ENCODE data around the gene CILP. TPM values are rescaled to one million over a fixed set of nuclear protein-coding genes. Genes with fewer than 3 reads are reported as not detected.
"Not testable (repeated sequence)": the region's sequence is repeated elsewhere in the genome, so short reads cannot be mapped to it uniquely, and the experiment has no call there.

CILP gene
- total and polyA plus RNA-seq, 4 donors = 0.30 to 0.97 (median 0.66) TPM

DNA sequence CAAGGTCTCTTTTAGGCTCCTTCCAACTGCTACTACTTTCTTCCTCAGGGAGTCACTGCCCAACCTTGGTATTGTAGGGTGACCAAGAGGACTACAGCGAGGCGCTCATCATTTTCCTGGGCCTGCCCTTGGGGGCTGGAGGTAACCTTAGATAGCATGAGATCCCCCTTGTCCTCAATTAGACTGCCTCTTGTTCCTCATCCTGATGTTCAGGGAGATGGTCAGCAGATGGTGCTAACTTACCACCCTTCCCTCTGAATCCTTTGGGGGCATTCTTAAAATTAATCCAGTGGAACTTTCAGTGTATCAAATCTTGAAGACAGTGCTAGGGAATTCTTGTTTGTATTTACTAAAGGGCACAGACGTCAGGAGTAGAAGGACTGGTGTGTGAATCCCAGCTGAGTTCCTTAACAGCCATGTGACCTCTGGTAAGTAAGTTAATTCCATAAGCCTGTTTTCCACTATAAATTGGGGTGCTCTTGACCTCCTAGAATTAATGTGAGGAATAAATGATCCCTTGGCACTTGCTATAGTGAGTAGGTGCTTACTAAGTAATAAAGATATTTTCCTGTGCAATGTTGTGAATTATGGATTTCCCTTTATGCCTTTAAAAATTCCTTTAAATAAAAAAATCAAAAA is 22.1 kb downstream of the CILP start:
- TF ChIP-seq, protein P1, sequence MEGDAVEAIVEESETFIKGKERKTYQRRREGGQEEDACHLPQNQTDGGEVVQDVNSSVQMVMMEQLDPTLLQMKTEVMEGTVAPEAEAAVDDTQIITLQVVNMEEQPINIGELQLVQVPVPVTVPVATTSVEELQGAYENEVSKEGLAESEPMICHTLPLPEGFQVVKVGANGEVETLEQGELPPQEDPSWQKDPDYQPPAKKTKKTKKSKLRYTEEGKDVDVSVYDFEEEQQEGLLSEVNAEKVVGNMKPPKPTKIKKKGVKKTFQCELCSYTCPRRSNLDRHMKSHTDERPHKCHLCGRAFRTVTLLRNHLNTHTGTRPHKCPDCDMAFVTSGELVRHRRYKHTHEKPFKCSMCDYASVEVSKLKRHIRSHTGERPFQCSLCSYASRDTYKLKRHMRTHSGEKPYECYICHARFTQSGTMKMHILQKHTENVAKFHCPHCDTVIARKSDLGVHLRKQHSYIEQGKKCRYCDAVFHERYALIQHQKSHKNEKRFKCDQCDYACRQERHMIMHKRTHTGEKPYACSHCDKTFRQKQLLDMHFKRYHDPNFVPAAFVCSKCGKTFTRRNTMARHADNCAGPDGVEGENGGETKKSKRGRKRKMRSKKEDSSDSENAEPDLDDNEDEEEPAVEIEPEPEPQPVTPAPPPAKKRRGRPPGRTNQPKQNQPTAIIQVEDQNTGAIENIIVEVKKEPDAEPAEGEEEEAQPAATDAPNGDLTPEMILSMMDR (IDR thresholded peaks at IDR 0.05; ENCODE audit: control extremely low read depth, extremely low read depth) = peak; percentile 20
- Histone ChIP-seq H3K9ac (ENCODE audit: insufficient read depth in 1 of 2, low read length in 2 of 2) (no peak overlapping the region), H3K4me3 (no peak overlapping the region), H3K27me3 (ENCODE audit: control insufficient read depth in 3 of 3, insufficient read depth in 3 of 3, low read length in 2 of 3) (no peaks in the 10 kb centered on the region), H3K4me1 (ENCODE audit: control insufficient read depth in 5 of 5, insufficient read depth in 5 of 5, low read length in 5 of 5) (peaks cover 0 to 5% (median 0%) of the 10 kb centered on the region in 5 donors), H3K27ac (ENCODE audit: low read depth in 1 of 2, low read length in 1 of 2) (no peak overlapping the region), H3K9me3 (ENCODE audit: control insufficient read depth in 4 of 4, insufficient read depth in 3 of 4, low read length in 3 of 4) (no peaks in the 10 kb centered on the region), H3K36me3 (ENCODE audit: control insufficient read depth in 4 of 4, insufficient read depth in 4 of 4, low read length in 4 of 4) (no peaks in the 10 kb centered on the region)
- ATAC-seq (ENCODE audit: insufficient read depth, low FRiP score) (no peak), DNase-seq (peak; percentile 67 to 86 (median 81))
- 15 to 28% methylated on average over 3 of the region's 3 CpGs for WGBS, 2 donors

DNA sequence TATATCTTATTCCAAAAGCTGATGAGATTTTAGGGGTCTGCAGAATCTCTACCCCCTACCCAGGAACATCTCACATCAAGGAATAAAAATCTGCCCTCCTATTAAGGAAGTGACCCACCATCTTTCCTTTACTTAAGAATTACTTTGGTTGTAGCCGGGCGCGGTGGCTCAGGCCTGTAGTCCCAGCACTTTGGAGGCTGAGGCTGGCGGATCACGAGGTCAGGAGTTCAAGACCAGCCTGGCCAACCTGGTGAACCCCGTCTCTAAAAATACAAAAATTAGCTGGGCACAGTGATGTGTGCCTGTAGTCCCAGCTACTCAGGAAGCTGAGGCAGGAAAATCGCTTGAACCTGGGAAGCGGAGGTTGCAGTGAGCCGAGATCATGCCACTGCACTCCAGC is 22.8 kb downstream of the CILP start:
- H3K36me3 ChIP-seq (ENCODE audit: control insufficient read depth in 4 of 4, insufficient read depth in 4 of 4, low read length in 4 of 4); H3K4me1 ChIP-seq (ENCODE audit: control insufficient read depth in 5 of 5, insufficient read depth in 5 of 5, low read length in 5 of 5): not testable (repeated sequence)
- WGBS, 2 donors = 89 to 94% methylated on average over 9 of the region's 9 CpGs

DNA sequence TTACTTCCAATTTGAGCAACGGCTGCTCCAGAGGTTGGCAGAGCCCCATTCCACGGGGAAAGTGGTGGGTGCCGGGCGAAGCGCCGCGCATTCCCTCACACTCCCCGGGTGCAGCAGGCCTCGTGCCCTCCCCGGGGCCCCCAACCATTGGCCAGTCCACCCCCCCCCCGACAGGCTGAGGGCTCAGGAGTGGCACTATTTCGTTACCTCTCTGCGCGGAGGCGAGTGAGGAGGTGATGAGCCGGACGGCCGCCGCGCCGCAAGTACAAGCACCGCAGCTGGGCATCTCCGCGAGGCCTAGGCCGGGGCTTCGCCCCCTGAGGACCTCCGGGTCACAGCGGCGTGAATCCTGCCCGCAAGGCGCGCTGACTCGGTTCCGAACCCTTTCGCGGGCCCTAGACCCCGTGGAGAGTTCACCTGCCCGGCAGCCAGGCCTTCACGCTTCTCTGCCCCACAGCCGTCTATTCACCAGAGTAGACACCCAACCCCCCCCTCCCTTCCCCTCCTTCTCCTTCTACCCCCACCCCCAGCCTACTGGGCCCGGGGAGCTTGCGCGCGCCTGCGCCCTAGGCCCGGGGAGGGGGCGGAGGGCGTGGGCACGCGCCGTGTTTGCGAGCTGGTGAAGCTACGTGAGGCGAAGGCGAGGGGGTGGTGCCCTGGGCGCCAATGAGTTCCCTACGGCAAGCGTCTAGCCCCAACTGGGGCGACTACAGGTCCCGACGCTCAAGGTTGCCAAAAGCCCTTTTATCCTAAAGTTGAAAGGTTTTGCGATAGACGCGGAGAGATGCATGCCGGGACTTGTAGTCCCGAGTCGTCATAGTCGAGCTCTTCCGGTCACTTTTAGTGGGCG is 26.2 kb downstream of the CILP start, which contains the start of gene CLPX:
Gene CLPX (minus strand): TSS at position 475 of the 850 bp plus-strand sequence. CDS start 189 bp downstream, at position 286.
- TF ChIP-seq, protein P1 (IDR thresholded peaks at IDR 0.05; ENCODE audit: control extremely low read depth, extremely low read depth) = no peak
- Histone ChIP-seq H3K27ac (ENCODE audit: low read depth in 1 of 2, low read length in 1 of 2) (peak within 1 kb of the TSS; percentile 97 to 98), H3K9me3 (ENCODE audit: control insufficient read depth in 4 of 4, insufficient read depth in 3 of 4, low read length in 3 of 4) (no peaks in the 10 kb centered on the region), H3K36me3 (ENCODE audit: control insufficient read depth in 4 of 4, insufficient read depth in 4 of 4, low read length in 4 of 4) (peaks cover 0 to 5% (median 2%) of the 10 kb centered on the region in 4 donors), H3K4me3 (peak within 1 kb of the TSS; percentile 93), H3K4me1 (ENCODE audit: control insufficient read depth in 5 of 5, insufficient read depth in 5 of 5, low read length in 5 of 5) (peaks cover 0 to 14% (median 3%) of the 10 kb centered on the region in 5 donors), H3K9ac (ENCODE audit: insufficient read depth in 1 of 2, low read length in 2 of 2) (peak within 1 kb of the TSS; percentile 80 to 94), H3K27me3 (ENCODE audit: control insufficient read depth in 3 of 3, insufficient read depth in 3 of 3, low read length in 2 of 3) (no peaks in the 10 kb centered on the region)
- DNase-seq = peak; percentile 91 to 97 (median 95)
- ATAC-seq (ENCODE audit: insufficient read depth, low FRiP score) = peak; percentile 96
- 0% methylated on average over 62 to 70 of the region's 70 CpGs for WGBS, 2 donors

More for the DNA sequence above, 22.8 kb downstream of the CILP start:
- not testable (repeated sequence) for ATAC-seq (ENCODE audit: insufficient read depth, low FRiP score); H3K27me3 ChIP-seq (ENCODE audit: control insufficient read depth in 3 of 3, insufficient read depth in 3 of 3, low read length in 2 of 3); H3K9me3 ChIP-seq (ENCODE audit: control insufficient read depth in 4 of 4, insufficient read depth in 3 of 4, low read length in 3 of 4); H3K9ac ChIP-seq (ENCODE audit: insufficient read depth in 1 of 2, low read length in 2 of 2); H3K27ac ChIP-seq (ENCODE audit: low read depth in 1 of 2, low read length in 1 of 2); DNase-seq; H3K4me3 ChIP-seq

DNA sequence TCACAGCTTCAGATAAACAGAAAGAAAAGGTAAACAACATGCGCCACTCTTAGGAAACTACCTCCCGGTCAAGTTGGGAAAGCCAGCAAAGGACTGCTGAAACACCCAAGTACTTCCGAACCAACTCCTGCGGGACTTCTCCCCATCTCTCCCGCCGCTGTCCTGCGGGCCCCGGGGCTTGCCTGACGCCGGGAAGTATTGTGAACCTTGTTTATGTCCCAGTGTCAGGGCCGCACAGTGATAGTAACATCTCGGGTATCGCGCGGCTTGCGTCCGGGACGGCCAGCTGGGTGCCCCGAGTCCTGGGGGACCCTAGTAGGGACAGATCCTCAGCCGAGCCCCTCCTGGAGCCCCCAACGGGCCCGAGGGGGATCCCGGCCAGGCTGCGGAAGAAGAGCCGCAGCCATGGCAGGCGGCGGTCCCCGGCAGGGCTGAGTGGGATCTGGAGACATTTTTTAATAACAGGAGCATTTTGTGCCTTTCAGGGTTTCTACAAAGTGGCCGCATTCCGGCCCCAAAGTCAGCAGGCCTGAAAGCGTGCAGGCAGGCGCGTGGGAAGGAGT is 26.9 kb downstream of the CILP start:
- Histone ChIP-seq H3K9ac (ENCODE audit: insufficient read depth in 1 of 2, low read length in 2 of 2) (peak overlapping the region; percentile 80 to 94), H3K27me3 (ENCODE audit: control insufficient read depth in 3 of 3, insufficient read depth in 3 of 3, low read length in 2 of 3) (no peaks in the 10 kb centered on the region), H3K9me3 (ENCODE audit: control insufficient read depth in 4 of 4, insufficient read depth in 3 of 4, low read length in 3 of 4) (no peaks in the 10 kb centered on the region), H3K27ac (ENCODE audit: low read depth in 1 of 2, low read length in 1 of 2) (peak overlapping the region; percentile 97 to 98), H3K36me3 (ENCODE audit: control insufficient read depth in 4 of 4, insufficient read depth in 4 of 4, low read length in 4 of 4) (peaks cover 0 to 12% (median 5%) of the 10 kb centered on the region in 4 donors), H3K4me3 (peak overlapping the region; percentile 93), H3K4me1 (ENCODE audit: control insufficient read depth in 5 of 5, insufficient read depth in 5 of 5, low read length in 5 of 5) (peaks cover 0 to 14% (median 3%) of the 10 kb centered on the region in 5 donors)
- ATAC-seq (ENCODE audit: insufficient read depth, low FRiP score) = no peak
- 0% methylated on average over 33 of the region's 33 CpGs for WGBS, 2 donors
- peak; percentile 73 to 78 (median 76) for DNase-seq
- TF ChIP-seq, protein P1 (IDR thresholded peaks at IDR 0.05; ENCODE audit: control extremely low read depth, extremely low read depth) = no peak
